ENCODE results near the gene ARHGAP24. TPM values are rescaled to one million over a fixed set of nuclear protein-coding genes. Genes with fewer than 3 reads are reported as not detected.

The ARHGAP24 gene
- total RNA-seq, 2 experiments from 2014 or later, result 0.30 to 0.53 TPM

GRCh38 chr4:85866508-85866907 is 391.6 kb downstream of the ARHGAP24 start:
- POLR2A ChIA-PET, result no interaction called here
- H3K4me3 Mint-ChIP-seq, result no peak overlapping the region
- no peaks in the 10 kb centered on the region for H3K4me1 Mint-ChIP-seq (ENCODE audit: low read depth)

GRCh38 chr4:85867271-85867670 is 392.3 kb downstream of the ARHGAP24 start:
- no peak overlapping the region for H3K4me3 ChIP-seq (ENCODE audit: low read length)
- no peak for DNase-seq
- POLR2A ChIA-PET, result no interaction called here
- H3K4me1 ChIP-seq (ENCODE audit: insufficient read depth, low read length), result no peaks in the 10 kb centered on the region
- Mint-ChIP-seq H3K36me3 (ENCODE audit: low read depth) (no peaks in the 10 kb centered on the region), H3K27ac (no peak overlapping the region), H3K9me3 (peaks cover 2% of the 10 kb centered on the region), H3K4me3 (no peak overlapping the region), H3K4me1 (ENCODE audit: low read depth) (no peaks in the 10 kb centered on the region), H3K27me3 (no peaks in the 10 kb centered on the region)
- no peaks in the 10 kb centered on the region for H3K36me3 ChIP-seq (ENCODE audit: insufficient read depth, low read length)
- H3K27ac ChIP-seq (ENCODE audit: low read depth in 1 of 2, low read length in 2 of 2), result no peak overlapping the region
- CTCF ChIA-PET, result no interaction called here
- no peak for TF ChIP-seq CTCF (IDR thresholded peaks at IDR 0.05)
- no peaks in the 10 kb centered on the region for H3K9me3 ChIP-seq (ENCODE audit: control insufficient read depth in 1 of 2, insufficient read depth in 1 of 2, low read length in 2 of 2)
- no peaks in the 10 kb centered on the region for H3K27me3 ChIP-seq (ENCODE audit: control insufficient read depth in 1 of 2, insufficient read depth in 2 of 2, low read length in 2 of 2)
- intact Hi-C loops (cut with DNase I, micrococcal nuclease), result no loop called here
- no peak for ATAC-seq (ENCODE audit: poor library complexity)

More at GRCh38 chr4:85866508-85866907, 391.6 kb downstream of the ARHGAP24 start:
- no peak for TF ChIP-seq CTCF (IDR thresholded peaks at IDR 0.05)
- intact Hi-C loops (cut with DNase I, micrococcal nuclease), result no loop called here
- CTCF ChIA-PET, result no interaction called here
- Mint-ChIP-seq H3K27ac (no peak overlapping the region), H3K9me3 (peaks cover 2% of the 10 kb centered on the region), H3K27me3 (no peaks in the 10 kb centered on the region), H3K36me3 (ENCODE audit: low read depth) (no peaks in the 10 kb centered on the region)
- Histone ChIP-seq H3K27ac (ENCODE audit: low read depth in 1 of 2, low read length in 2 of 2) (no peak overlapping the region), H3K9me3 (ENCODE audit: control insufficient read depth in 1 of 2, insufficient read depth in 1 of 2, low read length in 2 of 2) (no peaks in the 10 kb centered on the region), H3K4me1 (ENCODE audit: insufficient read depth, low read length) (no peaks in the 10 kb centered on the region), H3K36me3 (ENCODE audit: insufficient read depth, low read length) (no peaks in the 10 kb centered on the region), H3K27me3 (ENCODE audit: control insufficient read depth in 1 of 2, insufficient read depth in 2 of 2, low read length in 2 of 2) (no peaks in the 10 kb centered on the region), H3K4me3 (ENCODE audit: low read length) (no peak overlapping the region)
- DNase-seq (no peak), ATAC-seq (ENCODE audit: poor library complexity) (no peak)

GRCh38 chr4:85869181-85869580 is 394.2 kb downstream of the ARHGAP24 start:
- Mint-ChIP-seq H3K4me3 (no peak overlapping the region), H3K4me1 (ENCODE audit: low read depth) (no peaks in the 10 kb centered on the region), H3K27me3 (no peaks in the 10 kb centered on the region), H3K9me3 (no peaks in the 10 kb centered on the region), H3K36me3 (ENCODE audit: low read depth) (no peaks in the 10 kb centered on the region), H3K27ac (no peak overlapping the region)
- Histone ChIP-seq H3K9me3 (ENCODE audit: control insufficient read depth in 1 of 2, insufficient read depth in 1 of 2, low read length in 2 of 2) (no peaks in the 10 kb centered on the region), H3K36me3 (ENCODE audit: insufficient read depth, low read length) (no peaks in the 10 kb centered on the region), H3K27ac (ENCODE audit: low read depth in 1 of 2, low read length in 2 of 2) (no peak overlapping the region), H3K4me3 (ENCODE audit: low read length) (no peak overlapping the region), H3K4me1 (ENCODE audit: insufficient read depth, low read length) (no peaks in the 10 kb centered on the region), H3K27me3 (ENCODE audit: control insufficient read depth in 1 of 2, insufficient read depth in 2 of 2, low read length in 2 of 2) (no peaks in the 10 kb centered on the region)
- intact Hi-C loops (cut with DNase I, micrococcal nuclease), result no loop called here
- TF ChIP-seq CTCF (IDR thresholded peaks at IDR 0.05), result no peak
- ATAC-seq (ENCODE audit: poor library complexity) (no peak), DNase-seq (no peak)
- POLR2A ChIA-PET, result no interaction called here
- CTCF ChIA-PET, result no interaction called here

All from CD4-positive, alpha-beta T cell (primary cell).